SH-SY5Y (cell line): ENCODE measurements around the gene CFAP251.

Experiments used
- GATA2 ChIP-seq: IDR thresholded peaks from 2 replicates; pipeline ENCODE4 v1.6.1; 2011; ENCODE audit warnings: mild to moderate bottlenecking, low read depth, low read length
- GATA3 ChIP-seq: IDR thresholded peaks from 2 replicates; pipeline ENCODE4 v1.6.1; 2011; ENCODE audit warnings: low read depth, mild to moderate bottlenecking, low read length, moderate library complexity

DNA sequence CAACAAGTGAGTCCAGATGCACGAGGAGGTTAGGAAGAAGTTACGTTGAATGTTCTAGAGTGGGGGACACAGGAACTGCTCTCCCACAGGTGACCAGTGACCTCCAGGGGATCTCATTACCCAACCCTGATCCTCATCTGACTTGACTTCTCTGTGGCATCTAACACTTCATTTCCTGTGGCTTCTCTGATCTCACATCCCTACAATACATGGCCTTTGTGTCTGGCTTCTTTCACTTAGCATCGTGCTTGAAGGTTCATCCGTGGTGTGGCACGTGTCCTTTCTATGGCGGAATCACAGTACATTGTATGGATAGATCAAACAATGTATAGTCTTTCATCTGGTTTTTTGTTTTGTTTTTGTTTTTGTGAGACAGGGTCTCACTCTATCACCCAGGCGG, 19.3 kb downstream of the CFAP251 start:
- no peak for TF ChIP-seq GATA2
- TF ChIP-seq GATA3 = no peak
